ENCODE data around the gene SRGN. TPM values are rescaled to one million over a fixed set of nuclear protein-coding genes. Genes with fewer than 3 reads are reported as not detected.

Gene SRGN
- total RNA-seq, 2 donors from 2014 or later, result 310 to 773 TPM

GRCh38 chr10:69069090-69070042, 18.5 kb upstream of the SRGN start:
- H3K4me3 Mint-ChIP-seq, result no peak overlapping the region
- H3K9me3 Mint-ChIP-seq, result no peaks in the 10 kb centered on the region

GRCh38 chr10:69070951-69071350, 17.0 kb upstream of the SRGN start:
- ATAC-seq (replicated peaks), result no peak
- Mint-ChIP-seq H3K4me1 (peaks cover 5% of the 10 kb centered on the region), H3K27me3 (no peaks in the 10 kb centered on the region), H3K4me3 (no peak overlapping the region), H3K36me3 (ENCODE audit: low read depth) (no peaks in the 10 kb centered on the region), H3K27ac (peak overlapping the region; percentile 52), H3K9me3 (no peaks in the 10 kb centered on the region)

More at GRCh38 chr10:69069090-69070042, 18.5 kb upstream of the SRGN start:
- no peak for ATAC-seq (replicated peaks)
- Mint-ChIP-seq H3K27me3 (no peaks in the 10 kb centered on the region), H3K27ac (no peak overlapping the region), H3K36me3 (ENCODE audit: low read depth) (peaks cover 6% of the 10 kb centered on the region), H3K4me1 (peaks cover 17% of the 10 kb centered on the region)

- Mint-ChIP-seq H3K36me3 (ENCODE audit: low read depth) (no peaks in the 10 kb centered on the region), H3K27ac (no peak overlapping the region), H3K4me1 (no peaks in the 10 kb centered on the region), H3K27me3 (no peaks in the 10 kb centered on the region), H3K4me3 (no peak overlapping the region), H3K9me3 (no peaks in the 10 kb centered on the region)
- ATAC-seq (replicated peaks), result no peak
Measured at GRCh38 chr10:69071610-69072009, 16.3 kb upstream of the SRGN start.

GRCh38 chr10:69073026-69073425, 14.9 kb upstream of the SRGN start:
- ATAC-seq (replicated peaks), result no peak
- H3K27me3 Mint-ChIP-seq, result no peaks in the 10 kb centered on the region
- H3K9me3 Mint-ChIP-seq, result no peaks in the 10 kb centered on the region
- no peaks in the 10 kb centered on the region for H3K36me3 Mint-ChIP-seq (ENCODE audit: low read depth)
- H3K4me3 Mint-ChIP-seq, result no peak overlapping the region
- H3K4me1 Mint-ChIP-seq, result no peaks in the 10 kb centered on the region
- no peak overlapping the region for H3K27ac Mint-ChIP-seq

GRCh38 chr10:69073736-69074364, 14.1 kb upstream of the SRGN start:
- Mint-ChIP-seq H3K4me1 (no peaks in the 10 kb centered on the region), H3K9me3 (no peaks in the 10 kb centered on the region), H3K36me3 (ENCODE audit: low read depth) (no peaks in the 10 kb centered on the region), H3K27me3 (no peaks in the 10 kb centered on the region), H3K27ac (no peak overlapping the region), H3K4me3 (no peak overlapping the region)
- no peak for ATAC-seq (replicated peaks)

- Mint-ChIP-seq H3K9me3 (no peaks in the 10 kb centered on the region), H3K4me3 (no peak overlapping the region), H3K36me3 (ENCODE audit: low read depth) (no peaks in the 10 kb centered on the region), H3K27ac (no peak overlapping the region), H3K27me3 (no peaks in the 10 kb centered on the region), H3K4me1 (no peaks in the 10 kb centered on the region)
- no peak for ATAC-seq (replicated peaks)
Measured at GRCh38 chr10:69074532-69074931, 13.4 kb upstream of the SRGN start.

- Mint-ChIP-seq H3K4me3 (no peak overlapping the region), H3K27me3 (no peaks in the 10 kb centered on the region), H3K36me3 (ENCODE audit: low read depth) (no peaks in the 10 kb centered on the region), H3K9me3 (no peaks in the 10 kb centered on the region), H3K4me1 (no peaks in the 10 kb centered on the region), H3K27ac (no peak overlapping the region)
- ATAC-seq (replicated peaks), result no peak
Measured at GRCh38 chr10:69075431-69075830, 12.5 kb upstream of the SRGN start.

- no peak for ATAC-seq (replicated peaks)
- no peaks in the 10 kb centered on the region for H3K36me3 Mint-ChIP-seq (ENCODE audit: low read depth)
- no peaks in the 10 kb centered on the region for H3K9me3 Mint-ChIP-seq
- H3K4me1 Mint-ChIP-seq, result no peaks in the 10 kb centered on the region
- H3K27ac Mint-ChIP-seq, result no peak overlapping the region
- H3K27me3 Mint-ChIP-seq, result no peaks in the 10 kb centered on the region
- H3K4me3 Mint-ChIP-seq, result no peak overlapping the region
Measured at GRCh38 chr10:69078311-69078710, 9.6 kb upstream of the SRGN start.

GRCh38 chr10:69080226-69080625, 7.7 kb upstream of the SRGN start:
- no peak for ATAC-seq (replicated peaks)
- H3K27ac Mint-ChIP-seq, result no peak overlapping the region
- H3K36me3 Mint-ChIP-seq (ENCODE audit: low read depth), result no peaks in the 10 kb centered on the region
- no peaks in the 10 kb centered on the region for H3K9me3 Mint-ChIP-seq
- H3K4me1 Mint-ChIP-seq, result peaks cover 2% of the 10 kb centered on the region
- no peaks in the 10 kb centered on the region for H3K27me3 Mint-ChIP-seq
- no peak overlapping the region for H3K4me3 Mint-ChIP-seq

GRCh38 chr10:69086001-69086509, 1.8 kb upstream of the SRGN start:
- H3K9me3 Mint-ChIP-seq, result no peaks in the 10 kb centered on the region
- H3K4me1 Mint-ChIP-seq, result peaks cover 29% of the 10 kb centered on the region
- H3K27ac Mint-ChIP-seq, result peak overlapping the region; percentile 99
- H3K27me3 Mint-ChIP-seq, result no peaks in the 10 kb centered on the region
- H3K4me3 Mint-ChIP-seq, result peak overlapping the region; percentile 82
- no peak for ATAC-seq (replicated peaks)
- H3K36me3 Mint-ChIP-seq (ENCODE audit: low read depth), result peaks cover 50% of the 10 kb centered on the region

- Mint-ChIP-seq H3K4me1 (peaks cover 33% of the 10 kb centered on the region), H3K9me3 (no peaks in the 10 kb centered on the region), H3K27me3 (no peaks in the 10 kb centered on the region), H3K36me3 (ENCODE audit: low read depth) (peaks cover 73% of the 10 kb centered on the region), H3K4me3 (peak overlapping the region; percentile 82), H3K27ac (peak overlapping the region; percentile 99)
- ATAC-seq (replicated peaks), result no peak
Measured at GRCh38 chr10:69088471-69088769, 517 bp downstream of the SRGN start.

- Mint-ChIP-seq H3K4me3 (peak overlapping the region; percentile 82), H3K27ac (peak overlapping the region; percentile 99), H3K9me3 (no peaks in the 10 kb centered on the region), H3K27me3 (no peaks in the 10 kb centered on the region), H3K36me3 (ENCODE audit: low read depth) (peaks cover 79% of the 10 kb centered on the region), H3K4me1 (peaks cover 36% of the 10 kb centered on the region)
- ATAC-seq (replicated peaks), result peak; percentile 24
Measured at GRCh38 chr10:69088801-69089501, 1.0 kb downstream of the SRGN start.

GRCh38 chr10:69089638-69090599, 2.0 kb downstream of the SRGN start:
- no peaks in the 10 kb centered on the region for H3K27me3 Mint-ChIP-seq
- H3K36me3 Mint-ChIP-seq (ENCODE audit: low read depth), result peaks cover 88% of the 10 kb centered on the region
- peak overlapping the region; percentile 99 for H3K27ac Mint-ChIP-seq
- peaks cover 36% of the 10 kb centered on the region for H3K4me1 Mint-ChIP-seq
- H3K9me3 Mint-ChIP-seq, result no peaks in the 10 kb centered on the region
- H3K4me3 Mint-ChIP-seq, result peak overlapping the region; percentile 82
- ATAC-seq (replicated peaks), result peak; percentile 74

- Mint-ChIP-seq H3K27me3 (no peaks in the 10 kb centered on the region), H3K4me1 (peaks cover 34% of the 10 kb centered on the region), H3K9me3 (no peaks in the 10 kb centered on the region), H3K36me3 (ENCODE audit: low read depth) (peaks cover 96% of the 10 kb centered on the region), H3K27ac (peak overlapping the region; percentile 99), H3K4me3 (peak overlapping the region; percentile 82)
- no peak for ATAC-seq (replicated peaks)
Measured at GRCh38 chr10:69090685-69091084, 2.8 kb downstream of the SRGN start.
